H1 (cell line): ENCODE results near the gene LAMC1. TPM values are rescaled to one million over a fixed set of nuclear protein-coding genes. Genes with fewer than 3 reads are reported as not detected.
A peak's percentile ranks its signal among the peaks of the same experiment; 100 is the strongest.

Experiments used
- CTCF ChIA-PET: fragments of 300-600 bp; sonication (Branson Sonifier 250); formaldehyde crosslinking; loops from one replicate; lab custom pipeline; 2021; ENCODE audit not compliant: partially characterized antibody; lab: Charles Lee
- POLR2A ChIA-PET: fragments of 300-600 bp; sonication (Branson Sonifier 250); formaldehyde crosslinking; loops from one replicate; lab custom pipeline; 2021; ENCODE audit warnings: inconsistent platforms; ENCODE audit not compliant: partially characterized antibody; lab: Charles Lee
- DNase-seq, 2 experiments: peaks; one replicate each; pipeline versions ENCODE4 v3.0.0 to v3.0.0-alpha.2; 2010 to 2022; ENCODE audit warnings: low spot score in 2 of 2, low read depth in 1 of 2, mixed read lengths in 1 of 2
- FAIRE-seq: peaks from 2 replicates; lab custom pipeline; 2011; peaks lifted over from hg19 to GRCh38; lab: Jason Lieb, UNC
- H2AFZ ChIP-seq: 2 replicates; pipeline ENCODE4 v1.8.1; 2012; ENCODE audit warnings: low read length, inconsistent platforms
- H2AK5ac ChIP-seq: 2 replicates; pipeline ENCODE4 v1.6.1; 2013; ENCODE audit warnings: low read depth, low read length
- H2BK120ac ChIP-seq: replicated peaks from 2 replicates; pipeline ENCODE3; 2013; ENCODE audit warnings: low read depth, low read length, inconsistent platforms
- H2BK12ac ChIP-seq: 2 replicates; pipeline ENCODE4 v1.6.1; 2013; ENCODE audit warnings: low read depth, low read length
- H2BK15ac ChIP-seq: 2 replicates; pipeline ENCODE4 v1.6.1; 2013; ENCODE audit warnings: low read length
- H2BK20ac ChIP-seq: 2 replicates; pipeline ENCODE4 v1.6.1; 2013; ENCODE audit warnings: low read length
- H2BK5ac ChIP-seq: 2 replicates; pipeline ENCODE4 v1.6.1; 2013; ENCODE audit warnings: low read depth, low read length
- H3K14ac ChIP-seq: 2 replicates; pipeline ENCODE4 v1.6.1; 2013; ENCODE audit warnings: inconsistent platforms; ENCODE audit not compliant: insufficient read length
- H3K18ac ChIP-seq: 2 replicates; pipeline ENCODE4 v1.6.1; 2013; ENCODE audit warnings: low read length; ENCODE audit errors: extremely low read depth
- H3K23ac ChIP-seq: 2 replicates; pipeline ENCODE4 v1.6.1; 2013; ENCODE audit warnings: inconsistent platforms; ENCODE audit not compliant: insufficient read length
- H3K23me2 ChIP-seq: 2 replicates; pipeline ENCODE4 v1.6.1; 2013; ENCODE audit warnings: low read depth, low read length
- H3K27ac ChIP-seq: 2 replicates; pipeline ENCODE4 v1.6.1; 2011; ENCODE audit warnings: low read depth, low read length, inconsistent platforms
- H3K27me3 ChIP-seq, 4 experiments: replicated peaks in 1 of 4; 1 replicate in 1 of 4; 2 replicates in 3 of 4; pipeline versions ENCODE4 v1.6.1 to v1.8.1; 2011 to 2013; ENCODE audit warnings: low read length in 3 of 4, mild to moderate bottlenecking in 3 of 4, inconsistent platforms in 2 of 4, mixed read lengths in 2 of 4, moderate library complexity in 1 of 4; ENCODE audit not compliant: control insufficient read depth in 3 of 4, insufficient read depth in 3 of 4; ENCODE audit errors: extremely low read depth in 1 of 4
- H3K36me3 ChIP-seq, 4 experiments: 2 replicates each; pipeline versions ENCODE4 v1.6.1 to v1.8.1; 2011 to 2013; ENCODE audit warnings: mild to moderate bottlenecking in 4 of 4, low read length in 3 of 4, moderate library complexity in 2 of 4, control low read depth in 1 of 4, inconsistent platforms in 1 of 4; ENCODE audit not compliant: insufficient read depth in 4 of 4, control insufficient read depth in 2 of 4
- H3K4ac ChIP-seq: replicated peaks from 2 replicates; pipeline ENCODE3; 2013; ENCODE audit warnings: low read length, low read depth, mixed read lengths, inconsistent platforms; ENCODE audit not compliant: insufficient read length
- H3K4me1 ChIP-seq, 4 experiments: replicated peaks in 1 of 4; 1 replicate in 1 of 4; 2 replicates in 3 of 4; pipeline versions ENCODE4 v1.6.1 to v1.8.1; 2011 to 2013; ENCODE audit warnings: low read length in 3 of 4, inconsistent platforms in 2 of 4, mixed read lengths in 1 of 4; ENCODE audit not compliant: insufficient read depth in 4 of 4, control insufficient read depth in 3 of 4
- H3K4me2 ChIP-seq, 2 experiments: 2 replicates each; pipeline versions ENCODE4 v1.6.1 to v1.8.1; 2011 to 2013; ENCODE audit warnings: low read depth in 2 of 2, low read length in 2 of 2, control low read depth in 1 of 2, inconsistent platforms in 1 of 2, mild to moderate bottlenecking in 1 of 2; ENCODE audit not compliant: insufficient read depth in 1 of 2
- H3K4me3 ChIP-seq, 4 experiments: fragments of 200-600, 300-600 bp in 1 of 4; sonication (generic), shearing (Covaris generic), sonication (Bioruptor Twin) in 1 of 4; 2 replicates each; pipeline versions ENCODE4 v1.5.1 to v1.8.1; 2011 to 2016; ENCODE audit warnings: low read length in 4 of 4, low read depth in 3 of 4, control low read depth in 2 of 4, inconsistent platforms in 2 of 4, mild to moderate bottlenecking in 2 of 4, mixed read lengths in 1 of 4, moderate library complexity in 1 of 4; ENCODE audit not compliant: insufficient read depth in 2 of 4; ENCODE audit errors: extremely low read depth in 1 of 4
- H3K56ac ChIP-seq: replicated peaks from 2 replicates; pipeline ENCODE3; 2013; ENCODE audit warnings: low read depth, mild to moderate bottlenecking, mixed read lengths, low read length, inconsistent platforms; ENCODE audit not compliant: insufficient read length
- H3K79me1 ChIP-seq: 2 replicates; pipeline ENCODE4 v1.6.1; 2013; ENCODE audit warnings: low read depth, low read length, control low read depth
- H3K79me2 ChIP-seq, 2 experiments: 2 replicates each; pipeline versions ENCODE4 v1.6.1 to v1.8.1; 2012 to 2013; ENCODE audit warnings: low read length in 2 of 2, mild to moderate bottlenecking in 2 of 2, inconsistent platforms in 1 of 2; ENCODE audit not compliant: insufficient read depth in 2 of 2, control insufficient read depth in 1 of 2
- H3K9ac ChIP-seq, 4 experiments: replicated peaks in 1 of 4; 1 replicate in 1 of 4; 2 replicates in 3 of 4; pipeline versions ENCODE4 v1.6.1 to v1.8.1; 2011 to 2013; ENCODE audit warnings: low read depth in 3 of 4, low read length in 3 of 4, control low read depth in 2 of 4, mild to moderate bottlenecking in 2 of 4, moderate library complexity in 2 of 4, inconsistent platforms in 1 of 4; ENCODE audit errors: extremely low read depth in 1 of 4
- H3K9me3 ChIP-seq, 2 experiments: 2 replicates each; pipeline versions ENCODE4 v1.6.1 to v1.8.1; 2012 to 2013; ENCODE audit warnings: mild to moderate bottlenecking in 2 of 2, moderate library complexity in 2 of 2, control low read depth in 1 of 2, inconsistent platforms in 1 of 2, low read depth in 1 of 2, low read length in 1 of 2, mixed read lengths in 1 of 2; ENCODE audit not compliant: insufficient read depth in 2 of 2
- H4K20me1 ChIP-seq, 2 experiments: replicated peaks in 1 of 2; 2 replicates each; pipeline versions ENCODE3 to v1.8.1; 2011 to 2013; ENCODE audit warnings: inconsistent platforms in 2 of 2, low read length in 2 of 2, mild to moderate bottlenecking in 1 of 2; ENCODE audit not compliant: insufficient read depth in 2 of 2, control insufficient read depth in 1 of 2
- H4K5ac ChIP-seq: 2 replicates; pipeline ENCODE4 v1.6.1; 2013; ENCODE audit warnings: low read length, low read depth, mixed read lengths, inconsistent platforms; ENCODE audit not compliant: insufficient read length
- H4K8ac ChIP-seq: 2 replicates; pipeline ENCODE4 v1.8.0; 2013; ENCODE audit warnings: mild to moderate bottlenecking, moderate library complexity, low read length, inconsistent platforms; ENCODE audit not compliant: insufficient read depth; ENCODE audit errors: extremely low read depth
- H4K91ac ChIP-seq: replicated peaks from 2 replicates; pipeline ENCODE3; 2013; ENCODE audit warnings: low read length, mixed read lengths, inconsistent platforms; ENCODE audit not compliant: insufficient read length
- ASH2L ChIP-seq: fragments of 200-600, 300-600 bp; sonication (generic); IDR thresholded peaks from one replicate; pipeline ENCODE4 v1.7.1; 2017; ENCODE audit warnings: low read length
- EGR1 ChIP-seq: IDR thresholded peaks from 2 replicates; pipeline ENCODE4 v1.6.1; 2011; ENCODE audit warnings: low read depth, low read length, borderline replicate concordance
- POLR2A ChIP-seq, 2 experiments: IDR thresholded peaks; 1 replicate in 1 of 2; 2 replicates in 1 of 2; pipeline ENCODE4 v1.6.1; 2011; ENCODE audit warnings: low read depth in 2 of 2, low read length in 2 of 2, mild to moderate bottlenecking in 2 of 2; ENCODE audit errors: control extremely low read depth in 1 of 2
- POLR2AphosphoS5 ChIP-seq: IDR thresholded peaks from 2 replicates; pipeline ENCODE4 v1.6.1; 2011; ENCODE audit warnings: low read depth, low read length
- TEAD4 ChIP-seq: IDR thresholded peaks from 2 replicates; pipeline ENCODE4 v1.6.1; 2012; ENCODE audit warnings: low read depth, low read length, inconsistent platforms, mixed read lengths
- WGBS, 2 experiments: shearing (Covaris generic) in 1 of 2; methylation state at CpG; one replicate each; pipeline versions ENCODE4 v1.1.6 to v1.1.7; 2013 to 2015; ENCODE audit warnings: low lambda C conversion rate in 2 of 2, mixed read lengths in 2 of 2, inconsistent platforms in 1 of 2, low coverage in 1 of 2, missing lambda C conversion rate in 1 of 2; ENCODE audit not compliant: insufficient replicate concordance in 2 of 2, insufficient coverage in 1 of 2, insufficient read length in 1 of 2; ENCODE audit errors: extremely low coverage in 1 of 2, missing lambda C conversion rate in 1 of 2; 5-methylcytosine and 5-hydroxymethylcytosine counted together
- polyA plus RNA-seq, 7 experiments: library from polyadenylated mRNA; depleted of rRNA in 3 of 7; stranded (reverse) in 5 of 7; unstranded in 2 of 7; fragments of >200 nt in 5 of 7; fragments of 200-250 nt in 2 of 7; gene quantifications; 1 replicate in 5 of 7; 2 replicates in 1 of 7; 4 replicates in 1 of 7; pipeline versions ENCODE4 v1.2.1 to v1.2.3, GENCODE V29; 2011 to 2013; ENCODE audit warnings: missing spikeins in 2 of 7, mixed read lengths in 2 of 7
- total RNA-seq: library from RNA; stranded (reverse); fragmentation: NEBNext Ultra II Directional; extraction: Animal tissue kit (Norgen Biotek cat#: 25700); gene quantifications from 2 replicates; pipeline ENCODE4 v1.2.1, GENCODE V29; 2021

The LAMC1 gene
- total and polyA plus RNA-seq, 2 of the 8 experiments (the other 6 are each of a cell fraction or from before 2014, with no cell fraction given): 47.6 to 90.3 TPM

GRCh38 chr1:183180218-183180617 lies 157.0 kb downstream of the LAMC1 start:
- no peaks in the 10 kb centered on the region for H3K79me1 ChIP-seq
- no peak overlapping the region for H2AK5ac ChIP-seq
- peaks cover 0 to 2% (median 0%) of the 10 kb centered on the region in 4 experiments; a peak in 1 of 7 replicates for H3K4me1 ChIP-seq
- no peaks in the 10 kb centered on the region for H3K9me3 ChIP-seq
- no peak overlapping the region for H2BK120ac ChIP-seq
- no peaks in the 10 kb centered on the region for H4K20me1 ChIP-seq
- H2BK12ac ChIP-seq: no peak overlapping the region
- CTCF ChIA-PET: interaction anchor here (1.0 to 1.5 kb wide), 3 partner anchors 19 to 102 kb away, joined by 3 read pairs; no protein-coding TSS in a partner anchor
- H2BK15ac ChIP-seq: no peak overlapping the region
- H3K14ac ChIP-seq: no peak overlapping the region
- no peak overlapping the region for H4K91ac ChIP-seq
- H3K27me3 ChIP-seq: no peaks in the 10 kb centered on the region
- no peak overlapping the region for H4K8ac ChIP-seq
- H3K18ac ChIP-seq: no peak overlapping the region
- no peak overlapping the region for H3K9ac ChIP-seq
- no peak overlapping the region for H3K4me2 ChIP-seq
- no peak overlapping the region for H4K5ac ChIP-seq
- 91% methylated on average over 3 of the region's 3 CpGs; no CpG with 5 or more reads in 1 of the 2 experiments for WGBS, 2 experiments
- no peak overlapping the region for H3K4me3 ChIP-seq
- H3K27ac ChIP-seq: no peak overlapping the region
- no peak overlapping the region for H2AFZ ChIP-seq
- H3K56ac ChIP-seq: peak overlapping the region; percentile 54
- FAIRE-seq (no peak), DNase-seq (no peak)
- H3K4ac ChIP-seq: no peak overlapping the region
- H3K23me2 ChIP-seq: no peaks in the 10 kb centered on the region
- POLR2A ChIA-PET: no interaction called here
- no peak overlapping the region for H3K23ac ChIP-seq
- H2BK5ac ChIP-seq: no peak overlapping the region
- no peaks in the 10 kb centered on the region for H3K79me2 ChIP-seq
- H2BK20ac ChIP-seq: no peak overlapping the region
- H3K36me3 ChIP-seq: no peaks in the 10 kb centered on the region
- TF ChIP-seq EGR1 (no peak), POLR2AphosphoS5 (no peak), TEAD4 (no peak), POLR2A (IDR thresholded peaks at IDR 0.05; ENCODE audit: control extremely low read depth in 1 of 2, low read depth in 2 of 2, low read length in 2 of 2) (no peak), ASH2L (no peak)
